H1 (cell line): ENCODE data around the gene ALX1. TPM values are rescaled to one million over a fixed set of nuclear protein-coding genes. Genes with fewer than 3 reads are reported as not detected.

Source experiments
- ASH2L ChIP-seq: fragments of 200-600, 300-600 bp; sonication (generic); IDR thresholded peaks from one replicate; pipeline ENCODE4 v1.7.1; 2017; ENCODE audit warnings: low read length
- ATF3 ChIP-seq: IDR thresholded peaks from 2 replicates; pipeline ENCODE4 v1.6.1; 2011; ENCODE audit warnings: low read depth, mild to moderate bottlenecking, low read length; ENCODE audit not compliant: insufficient read depth
- BRCA1 ChIP-seq: IDR thresholded peaks from 2 replicates; pipeline ENCODE4 v1.6.1; 2012; ENCODE audit warnings: low read depth, low read length, improper control_type of control experiment
- CBX5 ChIP-seq: fragments of 300-800, 300-1000 bp; sonication (generic); IDR thresholded peaks from 2 replicates; pipeline ENCODE4 v1.7.1; 2016; ENCODE audit warnings: antibody characterized with exemption, low read length, low read depth
- CEBPB ChIP-seq: IDR thresholded peaks from 2 replicates; pipeline ENCODE4 v1.6.1; 2012; ENCODE audit warnings: low read depth, low read length
- CHD1 ChIP-seq: IDR thresholded peaks from 2 replicates; pipeline ENCODE4 v1.6.1; 2012; ENCODE audit warnings: low read depth, low read length, improper control_type of control experiment
- CHD2 ChIP-seq: IDR thresholded peaks from 2 replicates; pipeline ENCODE4 v1.6.1; 2012; ENCODE audit warnings: low read length, improper control_type of control experiment
- EZH2 ChIP-seq: fragments of 200-600 bp; sonication (generic); IDR thresholded peaks from 2 replicates; pipeline ENCODE4 v1.7.1; 2012; ENCODE audit warnings: low read depth, mild to moderate bottlenecking, moderate library complexity, low read length, inconsistent platforms; ENCODE audit not compliant: severe bottlenecking
- FOSL1 ChIP-seq: IDR thresholded peaks from 2 replicates; pipeline ENCODE4 v1.6.1; 2011; ENCODE audit warnings: mild to moderate bottlenecking, low read depth, low read length, moderate library complexity; ENCODE audit not compliant: insufficient read depth
- JUN ChIP-seq: IDR thresholded peaks from 2 replicates; pipeline ENCODE4 v1.6.1; 2011; ENCODE audit warnings: low read depth, mild to moderate bottlenecking, improper control_type of control experiment, low read length
- JUND ChIP-seq: IDR thresholded peaks from 2 replicates; pipeline ENCODE4 v1.6.1; 2011; ENCODE audit warnings: mild to moderate bottlenecking, improper control_type of control experiment, low read length
- KDM1A ChIP-seq: fragments of 200-600, 300-600 bp; sonication (generic); IDR thresholded peaks from 2 replicates; pipeline ENCODE4 v1.7.1; 2016; ENCODE audit warnings: mild to moderate bottlenecking, low read length, borderline replicate concordance
- KDM5A ChIP-seq: fragments of 200-600 bp; IDR thresholded peaks from 2 replicates; pipeline ENCODE4 v1.7.1; 2012; ENCODE audit warnings: mild to moderate bottlenecking, low read length, inconsistent platforms, mixed read lengths
- NANOG ChIP-seq: IDR thresholded peaks from 2 replicates; pipeline ENCODE4 v1.6.1; 2011; ENCODE audit warnings: low read length, low read depth, mild to moderate bottlenecking, inconsistent platforms; ENCODE audit not compliant: insufficient read depth, poor library complexity, severe bottlenecking
- NRF1 ChIP-seq: IDR thresholded peaks from 2 replicates; pipeline ENCODE4 v1.6.1; 2011; ENCODE audit warnings: mild to moderate bottlenecking, low read depth, low read length, improper control_type of control experiment
- PHF8 ChIP-seq: fragments of 200-600 bp; sonication (generic); conservative IDR thresholded peaks from 2 replicates; pipeline ENCODE4 v1.7.1; 2012; ENCODE audit warnings: low read depth, mild to moderate bottlenecking, inconsistent platforms, low read length, moderate library complexity
- POLR2AphosphoS5 ChIP-seq: IDR thresholded peaks from 2 replicates; pipeline ENCODE4 v1.6.1; 2011; ENCODE audit warnings: low read depth, low read length
- POU5F1 ChIP-seq: IDR thresholded peaks from 2 replicates; pipeline ENCODE4 v1.6.1; 2011; ENCODE audit warnings: low read depth, mild to moderate bottlenecking, low read length, moderate library complexity
- RBBP5 ChIP-seq: IDR thresholded peaks from 2 replicates; pipeline ENCODE4 v1.7.1; 2012; ENCODE audit warnings: low read depth, mild to moderate bottlenecking, inconsistent platforms, low read length, moderate library complexity, borderline replicate concordance
- SAP30 ChIP-seq: fragments of 300-600 bp; sonication (generic); IDR thresholded peaks from 2 replicates; pipeline ENCODE4 v1.7.1; 2012; ENCODE audit warnings: low read length, moderate library complexity, mild to moderate bottlenecking, inconsistent platforms; ENCODE audit not compliant: insufficient read depth, insufficient replicate concordance
- SIRT6 ChIP-seq: IDR thresholded peaks from one replicate; pipeline ENCODE4 v1.7.1; 2012; ENCODE audit warnings: low read length, inconsistent platforms
- SP2 ChIP-seq: IDR thresholded peaks from 2 replicates; pipeline ENCODE4 v1.6.1; 2012; ENCODE audit warnings: mild to moderate bottlenecking, low read length, inconsistent platforms
- SRF ChIP-seq: IDR thresholded peaks from 2 replicates; pipeline ENCODE4 v1.6.1; 2011; ENCODE audit warnings: mild to moderate bottlenecking, low read depth, low read length, moderate library complexity
- SUZ12 ChIP-seq: fragments of 200-600 bp; sonication (generic); IDR thresholded peaks from 2 replicates; pipeline ENCODE4 v1.6.1; 2012; ENCODE audit warnings: mild to moderate bottlenecking, inconsistent platforms, low read length, moderate library complexity, mixed read lengths
- TBP ChIP-seq: IDR thresholded peaks from 2 replicates; pipeline ENCODE4 v1.6.1; 2011; ENCODE audit warnings: low read depth, low read length, improper control_type of control experiment
- polyA plus RNA-seq, 7 experiments: library from polyadenylated mRNA; depleted of rRNA in 3 of 7; stranded (reverse) in 5 of 7; unstranded in 2 of 7; fragments of >200 nt in 5 of 7; fragments of 200-250 nt in 2 of 7; gene quantifications; 1 replicate in 5 of 7; 2 replicates in 1 of 7; 4 replicates in 1 of 7; pipeline versions ENCODE4 v1.2.1 to v1.2.3, GENCODE V29; 2011 to 2013; ENCODE audit warnings: missing spikeins in 2 of 7, mixed read lengths in 2 of 7
- total RNA-seq: library from RNA; stranded (reverse); fragmentation: NEBNext Ultra II Directional; extraction: Animal tissue kit (Norgen Biotek cat#: 25700); gene quantifications from 2 replicates; pipeline ENCODE4 v1.2.1, GENCODE V29; 2021

ALX1 gene
- total and polyA plus RNA-seq, 2 of the 8 experiments (the other 6 are each of a cell fraction or from before 2014, with no cell fraction given), result 0.41 to 0.73 TPM

- TF ChIP-seq SAP30 (peak; percentile 69), SP2 (no peak), CBX5 (no peak), EZH2 (no peak), POLR2AphosphoS5 (0 out of 2 replicates have a peak, but pooled peaks have one; percentile 33), JUN (no peak), SUZ12 (no peak), POU5F1 (no peak), KDM1A (0 out of 2 replicates have a peak, but pooled peaks have one; percentile 31), NANOG (no peak), CHD2 (no peak), ATF3 (peak; percentile 57; the same call in 1 of the 2 replicates), TBP (peak; percentile 42; the same call in 1 of the 2 replicates), SIRT6 (no peak), CHD1 (no peak), KDM5A (no peak), FOSL1 (no peak), BRCA1 (no peak), RBBP5 (peak; percentile 97), NRF1 (no peak), PHF8 (no peak; the same call in none of the 2 replicates), JUND (no peak), CEBPB (no peak), SRF (no peak), ASH2L (peak; percentile 99)
Measured at GRCh38 chr12:85280165-85280983, at the start of gene ALX1 (continued).
